Stimulated activated CD8-positive, alpha-beta memory T cell treated with anti-CD3 and anti-CD28 coated beads, Interleukin-2, amount 100 ng/mL, for 1 hour (primary cell): ENCODE results near the gene PLA2G5.

ENCODE experiments used
- DNase-seq, 2 donors: peaks; one replicate each; pipeline ENCODE4 v3.0.0-alpha.2; 2020; ENCODE audit warnings: low read depth in 2 of 2

Gene PLA2G5

GRCh38 chr1:20090119-20090518 lies 20.1 kb downstream of the PLA2G5 start:
- no peak for DNase-seq

- no peak for DNase-seq
Observed at GRCh38 chr1:20090641-20091040, 20.6 kb downstream of the PLA2G5 start.

- no peak for DNase-seq
Observed at GRCh38 chr1:20093303-20093702, 23.3 kb downstream of the PLA2G5 start.

GRCh38 chr1:20093940-20094391 lies 24.0 kb downstream of the PLA2G5 start:
- no peak for DNase-seq

GRCh38 chr1:20095564-20096434 lies 25.8 kb downstream of the PLA2G5 start:
- no peak for DNase-seq

- DNase-seq = no peak
Observed at GRCh38 chr1:20096840-20097447, 26.9 kb downstream of the PLA2G5 start.

- no peak for DNase-seq
Observed at GRCh38 chr1:20099533-20099932, 29.5 kb downstream of the PLA2G5 start.

- no peak for DNase-seq
Observed at GRCh38 chr1:20100632-20101355, 30.8 kb downstream of the PLA2G5 start.

- DNase-seq = no peak
Observed at GRCh38 chr1:20102875-20103274, 32.9 kb downstream of the PLA2G5 start.

GRCh38 chr1:20105856-20106255 lies 35.9 kb downstream of the PLA2G5 start:
- no peak for DNase-seq

GRCh38 chr1:20107351-20107750 lies 37.4 kb downstream of the PLA2G5 start:
- DNase-seq = no peak

- DNase-seq = no peak
Observed at GRCh38 chr1:20107796-20108195, 37.8 kb downstream of the PLA2G5 start.

- no peak for DNase-seq
Observed at GRCh38 chr1:20108366-20109123, 38.6 kb downstream of the PLA2G5 start.

GRCh38 chr1:20109223-20109856 lies 39.3 kb downstream of the PLA2G5 start:
- DNase-seq = no peak

- DNase-seq = no peak
Observed at GRCh38 chr1:20110679-20111078, 40.7 kb downstream of the PLA2G5 start.

- no peak for DNase-seq
Observed at GRCh38 chr1:20111452-20111851, 41.5 kb downstream of the PLA2G5 start.

GRCh38 chr1:20112279-20113000 lies 42.4 kb downstream of the PLA2G5 start:
- no peak for DNase-seq

- DNase-seq = no peak
Observed at GRCh38 chr1:20114021-20114648, 44.1 kb downstream of the PLA2G5 start.

GRCh38 chr1:20115479-20115878 lies 45.5 kb downstream of the PLA2G5 start:
- DNase-seq = no peak

- DNase-seq = no peak
Observed at GRCh38 chr1:20115916-20116315, 45.9 kb downstream of the PLA2G5 start.
